GM21381 (cell line): ENCODE measurements around the gene IFT88.

ENCODE experiments used
- ATAC-seq: cut with Tn5 transposase; IDR thresholded peaks from one replicate; pipeline ENCODE4 v1.9.1; 2021; ENCODE audit warnings: mild to moderate bottlenecking, moderate library complexity; ENCODE audit not compliant: unreplicated experiment

The IFT88 gene, protein sequence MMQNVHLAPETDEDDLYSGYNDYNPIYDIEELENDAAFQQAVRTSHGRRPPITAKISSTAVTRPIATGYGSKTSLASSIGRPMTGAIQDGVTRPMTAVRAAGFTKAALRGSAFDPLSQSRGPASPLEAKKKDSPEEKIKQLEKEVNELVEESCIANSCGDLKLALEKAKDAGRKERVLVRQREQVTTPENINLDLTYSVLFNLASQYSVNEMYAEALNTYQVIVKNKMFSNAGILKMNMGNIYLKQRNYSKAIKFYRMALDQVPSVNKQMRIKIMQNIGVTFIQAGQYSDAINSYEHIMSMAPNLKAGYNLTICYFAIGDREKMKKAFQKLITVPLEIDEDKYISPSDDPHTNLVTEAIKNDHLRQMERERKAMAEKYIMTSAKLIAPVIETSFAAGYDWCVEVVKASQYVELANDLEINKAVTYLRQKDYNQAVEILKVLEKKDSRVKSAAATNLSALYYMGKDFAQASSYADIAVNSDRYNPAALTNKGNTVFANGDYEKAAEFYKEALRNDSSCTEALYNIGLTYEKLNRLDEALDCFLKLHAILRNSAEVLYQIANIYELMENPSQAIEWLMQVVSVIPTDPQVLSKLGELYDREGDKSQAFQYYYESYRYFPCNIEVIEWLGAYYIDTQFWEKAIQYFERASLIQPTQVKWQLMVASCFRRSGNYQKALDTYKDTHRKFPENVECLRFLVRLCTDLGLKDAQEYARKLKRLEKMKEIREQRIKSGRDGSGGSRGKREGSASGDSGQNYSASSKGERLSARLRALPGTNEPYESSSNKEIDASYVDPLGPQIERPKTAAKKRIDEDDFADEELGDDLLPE

DNA sequence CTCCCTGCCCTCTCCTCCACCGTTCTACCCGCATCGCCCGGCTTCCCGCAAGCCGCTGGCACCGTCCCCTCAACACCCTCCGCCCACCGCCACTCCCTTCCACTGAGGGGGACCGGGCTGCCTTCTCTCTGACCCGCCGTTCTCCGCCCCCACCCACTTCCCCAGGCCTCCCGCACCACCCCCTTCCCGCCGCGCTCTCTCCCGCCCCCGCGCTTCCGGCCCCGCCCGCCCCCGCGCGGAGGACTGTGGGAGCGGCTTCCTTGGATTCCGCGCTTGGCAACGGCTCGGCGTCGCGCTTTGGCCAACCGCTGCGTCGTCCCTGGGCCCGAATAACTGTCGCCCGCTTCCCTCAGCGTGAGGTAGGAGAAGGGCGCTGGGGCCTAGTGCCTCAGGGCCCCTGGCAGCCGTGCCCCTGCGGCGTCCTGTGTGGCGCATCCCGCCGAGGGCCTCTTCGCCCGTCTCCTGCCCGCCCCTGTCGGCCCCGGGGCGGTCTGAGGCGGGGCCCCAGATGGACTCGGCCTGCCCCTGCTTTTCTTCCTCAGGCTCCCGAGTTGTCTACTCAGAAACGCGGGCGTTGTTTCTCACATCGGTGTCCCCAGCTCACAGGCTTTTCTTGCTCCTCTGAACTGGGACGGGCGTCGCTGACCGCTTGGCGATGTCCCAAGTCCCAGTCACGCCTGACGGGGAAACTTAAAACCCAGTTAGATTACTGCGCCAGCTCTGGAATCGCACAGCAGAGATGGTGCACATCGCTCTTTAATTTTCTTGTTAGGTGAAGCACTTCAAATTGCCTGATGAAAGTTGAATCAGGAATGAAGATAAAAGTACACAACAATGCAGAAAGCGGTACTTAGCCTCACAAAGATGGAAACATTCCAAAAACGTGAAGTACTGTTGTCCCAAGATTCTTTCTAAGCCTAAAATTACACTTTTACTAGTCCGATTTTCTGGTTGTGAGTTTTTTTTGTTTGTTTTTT lies at the start of gene IFT88:
TSS of gene IFT88 (plus strand) at position 260 of the 977 bp plus-strand sequence. CDS start 7,229 bp downstream, outside the sequence.
- peak; percentile 83 for ATAC-seq

GRCh38 chr13:20518660-20519100 lies 48.3 kb upstream of the IFT88 start:
- no peak for ATAC-seq

DNA sequence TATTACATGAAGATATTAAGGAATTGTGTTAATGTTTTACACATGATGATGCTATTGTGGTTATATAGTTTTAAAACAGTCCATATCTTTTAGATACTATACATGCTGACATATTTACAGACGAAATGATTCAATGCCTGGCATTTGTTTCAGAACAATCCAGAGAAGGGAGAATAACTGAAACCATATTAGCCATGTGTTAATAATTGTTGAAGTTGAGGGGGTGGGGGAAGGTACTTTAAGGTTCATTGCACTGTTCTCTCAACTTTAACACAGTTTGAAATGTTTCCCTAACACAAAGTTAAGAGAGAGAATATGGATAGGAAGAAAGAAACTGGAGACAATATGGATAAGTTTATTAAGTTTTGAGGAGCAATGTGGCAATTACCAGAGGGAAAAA lies 47.1 kb upstream of the IFT88 start:
- ATAC-seq, result no peak

- no peak for ATAC-seq
These were observed 45.4 kb upstream of the IFT88 start for GRCh38 chr13:20521364-20522115.

DNA sequence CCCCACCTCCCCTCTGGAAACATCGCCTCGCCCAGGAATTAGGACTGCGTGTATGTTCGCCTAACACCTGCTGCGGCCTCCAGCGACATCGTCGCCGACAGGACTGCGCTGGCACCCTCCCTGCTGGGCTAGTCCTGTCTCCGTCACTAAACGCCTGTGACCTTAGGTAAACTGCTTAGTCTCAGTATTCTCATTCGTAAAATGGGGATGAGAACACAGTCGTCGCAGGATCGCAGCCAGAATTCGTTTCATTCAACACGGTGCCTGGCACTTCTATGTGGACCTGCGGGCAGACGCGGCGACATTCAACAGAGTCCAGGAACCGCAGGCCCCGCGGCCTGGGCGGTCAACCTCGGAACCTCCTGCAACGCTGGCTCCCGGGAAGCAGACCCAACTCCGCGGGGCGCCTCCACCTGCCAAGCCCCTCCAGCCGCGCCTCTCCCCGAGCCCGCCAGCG lies 41.8 kb upstream of the IFT88 start:
- ATAC-seq, result peak; percentile 18

DNA sequence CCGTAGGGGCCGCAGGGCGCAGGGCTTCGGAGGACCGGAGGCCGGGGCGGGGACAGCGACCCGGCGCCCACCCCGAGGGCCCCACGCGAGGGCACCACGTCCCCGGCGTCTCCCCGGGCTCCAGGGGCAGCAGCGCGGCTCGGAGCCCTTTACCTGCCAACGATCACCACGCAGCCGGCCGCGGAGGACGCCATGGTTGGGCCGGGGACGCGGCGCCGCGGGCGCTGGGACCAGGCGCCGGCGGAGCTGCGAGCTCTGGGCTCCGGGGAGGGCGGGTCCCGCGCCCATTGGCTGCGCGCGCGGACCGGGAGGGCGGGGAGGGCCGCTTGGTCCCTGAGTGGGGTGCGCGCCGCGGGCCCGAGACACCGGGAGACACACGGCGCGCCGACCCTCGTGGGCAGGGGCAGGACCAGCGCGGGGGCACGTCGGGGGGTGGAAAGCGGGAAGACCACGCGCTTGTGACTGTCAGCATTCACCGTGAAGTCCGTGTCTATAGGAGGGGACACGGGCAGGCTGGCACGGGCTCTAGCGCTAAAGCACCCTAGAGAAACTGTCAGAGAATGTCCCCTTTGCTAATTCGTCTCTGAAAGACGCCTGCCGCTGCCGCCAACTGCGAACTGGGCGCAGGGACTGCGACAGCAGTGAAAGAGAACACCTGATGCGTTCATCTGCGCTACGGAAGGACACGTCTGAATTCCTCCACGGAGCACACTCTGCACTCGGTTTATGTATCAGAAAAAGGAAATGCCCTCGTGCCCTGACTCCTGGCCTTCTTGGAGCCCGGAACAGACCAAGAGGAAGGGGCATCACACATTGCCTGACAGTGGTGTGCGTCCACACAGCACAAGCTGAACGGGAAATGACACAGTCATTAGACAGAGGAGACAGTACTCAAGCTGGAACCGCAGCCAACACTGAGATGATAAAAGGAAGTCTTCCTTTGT lies 41.1 kb upstream of the IFT88 start, which contains the start of gene CRYL1:
TSS of gene CRYL1 (minus strand) at position 257 of the 944 bp plus-strand sequence. CDS start at position 194, 63 bp downstream.
- ATAC-seq, result peak; percentile 77

DNA sequence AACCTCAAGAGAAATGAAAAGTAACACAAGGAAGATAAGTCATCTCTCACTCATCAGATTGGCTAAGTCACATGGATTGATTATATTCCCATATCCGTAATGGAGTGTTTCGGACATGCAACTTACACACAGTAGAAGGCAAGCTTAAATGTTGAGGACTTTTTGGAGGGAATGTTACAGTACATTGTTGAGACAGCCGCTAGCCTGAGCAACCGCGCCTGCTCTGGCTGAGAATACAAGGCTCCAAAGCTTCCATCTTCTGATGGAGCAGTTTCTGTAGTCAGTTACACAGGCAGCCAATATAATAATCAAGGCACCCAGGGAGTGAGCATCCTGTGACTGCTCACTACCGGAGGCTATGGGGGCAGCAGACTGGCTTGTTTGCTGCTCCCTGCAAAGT lies 40.3 kb upstream of the IFT88 start:
- no peak for ATAC-seq

DNA sequence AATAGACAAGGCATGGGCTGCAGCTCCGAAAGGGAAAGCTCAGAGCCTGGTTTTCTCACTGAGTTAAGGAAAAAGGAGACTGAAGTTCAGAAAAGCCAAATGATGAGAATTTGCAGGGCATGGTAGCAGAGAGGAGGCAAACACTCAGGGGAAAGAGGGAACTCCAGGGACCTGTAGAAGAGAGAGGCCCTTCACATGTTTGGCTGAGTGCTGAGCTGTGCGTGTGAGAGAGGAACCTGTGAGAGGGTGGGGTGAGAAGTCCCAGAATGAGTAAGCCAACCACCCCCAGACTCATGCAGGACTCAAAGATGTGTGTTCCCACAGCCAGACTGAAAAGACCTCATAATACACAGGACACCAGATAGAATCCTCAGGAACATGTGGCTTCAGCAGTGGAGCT lies 38.5 kb upstream of the IFT88 start:
- no peak for ATAC-seq

DNA sequence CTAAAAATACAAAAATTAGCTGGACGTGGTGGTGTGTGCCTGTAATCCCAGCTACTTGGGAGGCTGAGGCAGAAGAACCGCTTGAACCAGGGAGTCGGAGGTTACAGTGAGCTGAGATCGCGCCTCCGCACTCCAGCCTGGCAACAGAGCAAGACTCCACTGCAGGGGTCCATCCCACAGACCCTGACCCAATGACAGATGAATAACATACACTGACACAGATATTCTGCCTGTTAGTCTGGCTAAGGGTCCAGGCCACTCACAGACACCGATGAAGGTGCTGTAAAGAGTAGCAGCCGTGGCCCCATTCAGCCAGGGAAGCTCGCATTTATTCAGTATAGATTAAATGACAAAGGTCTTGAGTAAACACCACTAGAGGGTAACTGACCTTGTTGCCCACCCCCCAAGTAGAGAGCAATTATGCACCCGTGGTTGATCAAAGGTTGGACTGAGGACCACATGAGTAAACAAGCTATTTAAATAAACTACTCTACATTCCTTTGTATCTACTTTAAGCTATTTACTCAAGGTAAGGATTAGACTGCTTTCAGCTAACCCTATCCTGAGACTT lies 32.8 kb upstream of the IFT88 start:
- ATAC-seq, result no peak

- no peak for ATAC-seq
These were observed 30.0 kb upstream of the IFT88 start for GRCh38 chr13:20536992-20537391.

GRCh38 chr13:20544201-20544923 lies 22.6 kb upstream of the IFT88 start:
- no peak for ATAC-seq

DNA sequence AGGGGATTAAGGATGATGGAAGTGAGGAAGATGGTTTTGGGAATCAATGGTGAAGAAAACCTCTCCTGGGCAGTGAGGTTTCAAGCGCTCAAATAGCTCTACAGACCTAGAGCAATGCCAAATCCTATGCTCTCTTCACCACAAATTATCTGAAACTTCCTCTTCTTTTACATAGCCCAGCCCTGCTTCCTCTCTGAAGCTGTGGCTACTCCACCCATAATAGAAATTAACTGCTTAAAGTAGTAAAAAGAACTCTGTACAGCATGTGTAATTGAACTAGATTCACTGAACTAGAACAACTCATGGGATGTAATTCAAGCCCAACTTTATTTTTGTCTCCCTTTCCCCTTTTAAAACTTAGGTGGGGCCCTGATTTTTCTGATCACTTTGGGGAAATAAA lies 20.4 kb upstream of the IFT88 start:
- no peak for ATAC-seq

- ATAC-seq, result no peak
These were observed 19.5 kb upstream of the IFT88 start for GRCh38 chr13:20547479-20547908.

GRCh38 chr13:20550799-20551198 lies 16.2 kb upstream of the IFT88 start:
- ATAC-seq, result no peak

- ATAC-seq, result no peak
These were observed 13.6 kb upstream of the IFT88 start for GRCh38 chr13:20553311-20553710.

DNA sequence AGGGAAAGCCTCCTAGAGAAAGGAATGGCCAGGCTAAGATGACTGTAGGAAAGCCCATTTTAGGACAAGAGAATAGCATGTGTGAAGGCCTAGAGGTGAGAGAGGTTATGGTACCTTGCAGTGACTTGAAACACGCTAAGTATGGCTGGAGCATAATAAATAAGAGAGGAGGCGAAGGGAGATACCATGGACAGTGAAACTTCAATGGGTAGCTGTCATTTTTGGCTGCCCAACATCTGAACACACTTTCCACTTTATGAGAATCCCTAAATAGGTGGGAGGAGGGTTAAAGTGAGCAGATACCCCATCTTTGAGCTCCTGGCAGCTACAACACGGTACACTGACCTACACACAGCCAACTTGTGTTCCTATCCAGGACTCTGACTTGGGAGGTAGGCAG lies 8.0 kb upstream of the IFT88 start:
- ATAC-seq, result no peak

- ATAC-seq, result no peak
These were observed 7.1 kb upstream of the IFT88 start for GRCh38 chr13:20559659-20560356.
